ENCODE measurements around the gene C8A.

DNA sequence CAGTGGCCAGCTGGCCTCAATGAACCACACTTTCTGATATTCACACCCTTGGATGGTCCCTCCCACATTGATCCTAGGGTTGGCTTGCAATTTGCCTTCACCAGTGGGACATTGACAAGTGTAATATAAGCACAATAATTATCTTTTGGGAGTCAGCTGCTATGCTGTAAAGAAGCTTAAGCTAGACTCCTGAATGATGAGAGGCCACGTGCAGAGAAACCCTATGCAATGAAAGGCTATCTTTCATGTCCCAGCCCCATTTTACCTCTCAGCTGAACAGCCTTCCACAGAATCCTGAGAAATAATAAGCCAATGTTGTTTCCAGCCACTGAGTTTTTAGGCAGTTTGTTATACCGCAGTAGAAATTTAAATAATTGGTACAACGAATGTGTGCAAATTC, 11.1 kb upstream of the C8A start:
- TF ChIP-seq, protein P1, sequence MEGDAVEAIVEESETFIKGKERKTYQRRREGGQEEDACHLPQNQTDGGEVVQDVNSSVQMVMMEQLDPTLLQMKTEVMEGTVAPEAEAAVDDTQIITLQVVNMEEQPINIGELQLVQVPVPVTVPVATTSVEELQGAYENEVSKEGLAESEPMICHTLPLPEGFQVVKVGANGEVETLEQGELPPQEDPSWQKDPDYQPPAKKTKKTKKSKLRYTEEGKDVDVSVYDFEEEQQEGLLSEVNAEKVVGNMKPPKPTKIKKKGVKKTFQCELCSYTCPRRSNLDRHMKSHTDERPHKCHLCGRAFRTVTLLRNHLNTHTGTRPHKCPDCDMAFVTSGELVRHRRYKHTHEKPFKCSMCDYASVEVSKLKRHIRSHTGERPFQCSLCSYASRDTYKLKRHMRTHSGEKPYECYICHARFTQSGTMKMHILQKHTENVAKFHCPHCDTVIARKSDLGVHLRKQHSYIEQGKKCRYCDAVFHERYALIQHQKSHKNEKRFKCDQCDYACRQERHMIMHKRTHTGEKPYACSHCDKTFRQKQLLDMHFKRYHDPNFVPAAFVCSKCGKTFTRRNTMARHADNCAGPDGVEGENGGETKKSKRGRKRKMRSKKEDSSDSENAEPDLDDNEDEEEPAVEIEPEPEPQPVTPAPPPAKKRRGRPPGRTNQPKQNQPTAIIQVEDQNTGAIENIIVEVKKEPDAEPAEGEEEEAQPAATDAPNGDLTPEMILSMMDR (IDR thresholded peaks at IDR 0.05): no peak
- TF ChIP-seq POLR2AphosphoS5 (IDR thresholded peaks at IDR 0.05): no peak
- TF ChIP-seq POLR2A (IDR thresholded peaks at IDR 0.05): no peak
